Measurements from ENCODE around the gene NGF. TPM values are rescaled to one million over a fixed set of nuclear protein-coding genes. Genes with fewer than 3 reads are reported as not detected.

Gene NGF
- total and polyA plus RNA-seq, 2 of the 8 experiments (the other 6 are each of a cell fraction or from before 2014, with no cell fraction given), result 1.6 TPM; not detected in 1

DNA sequence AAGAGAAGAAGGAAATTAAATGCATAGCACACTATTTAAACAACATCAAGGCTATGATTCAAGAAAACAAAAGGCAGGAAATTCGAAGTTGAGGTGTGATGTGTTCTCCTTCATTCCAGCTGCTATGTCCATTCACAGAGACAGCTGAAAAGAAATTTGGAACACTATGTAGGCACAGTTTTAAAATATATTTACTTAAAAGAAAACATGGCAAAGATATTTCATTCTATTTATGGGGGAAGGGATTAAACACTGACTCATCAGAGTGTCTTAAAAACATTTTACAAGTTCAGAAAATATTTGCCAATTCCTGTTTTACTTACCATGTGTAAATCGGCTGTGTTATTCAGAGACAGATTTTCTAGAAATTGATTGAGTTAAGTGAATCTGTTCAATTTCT is 39.4 kb upstream of the NGF start (continued):
- TF ChIP-seq SIX5 (IDR thresholded peaks at IDR 0.05; ENCODE audit: low read depth, low read length) (no peak), POLR2AphosphoS5 (IDR thresholded peaks at IDR 0.05; ENCODE audit: low read depth, low read length) (no peak), YY1 (IDR thresholded peaks at IDR 0.05; ENCODE audit: low read depth, low read length) (no peak), RXRA (IDR thresholded peaks at IDR 0.05; ENCODE audit: insufficient read depth, low read depth, low read length) (no peak)
- TF ChIP-seq, protein P1, sequence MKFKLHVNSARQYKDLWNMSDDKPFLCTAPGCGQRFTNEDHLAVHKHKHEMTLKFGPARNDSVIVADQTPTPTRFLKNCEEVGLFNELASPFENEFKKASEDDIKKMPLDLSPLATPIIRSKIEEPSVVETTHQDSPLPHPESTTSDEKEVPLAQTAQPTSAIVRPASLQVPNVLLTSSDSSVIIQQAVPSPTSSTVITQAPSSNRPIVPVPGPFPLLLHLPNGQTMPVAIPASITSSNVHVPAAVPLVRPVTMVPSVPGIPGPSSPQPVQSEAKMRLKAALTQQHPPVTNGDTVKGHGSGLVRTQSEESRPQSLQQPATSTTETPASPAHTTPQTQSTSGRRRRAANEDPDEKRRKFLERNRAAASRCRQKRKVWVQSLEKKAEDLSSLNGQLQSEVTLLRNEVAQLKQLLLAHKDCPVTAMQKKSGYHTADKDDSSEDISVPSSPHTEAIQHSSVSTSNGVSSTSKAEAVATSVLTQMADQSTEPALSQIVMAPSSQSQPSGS (IDR thresholded peaks at IDR 0.05; ENCODE audit: low read length), result no peak
- TF ChIP-seq, protein P2, sequence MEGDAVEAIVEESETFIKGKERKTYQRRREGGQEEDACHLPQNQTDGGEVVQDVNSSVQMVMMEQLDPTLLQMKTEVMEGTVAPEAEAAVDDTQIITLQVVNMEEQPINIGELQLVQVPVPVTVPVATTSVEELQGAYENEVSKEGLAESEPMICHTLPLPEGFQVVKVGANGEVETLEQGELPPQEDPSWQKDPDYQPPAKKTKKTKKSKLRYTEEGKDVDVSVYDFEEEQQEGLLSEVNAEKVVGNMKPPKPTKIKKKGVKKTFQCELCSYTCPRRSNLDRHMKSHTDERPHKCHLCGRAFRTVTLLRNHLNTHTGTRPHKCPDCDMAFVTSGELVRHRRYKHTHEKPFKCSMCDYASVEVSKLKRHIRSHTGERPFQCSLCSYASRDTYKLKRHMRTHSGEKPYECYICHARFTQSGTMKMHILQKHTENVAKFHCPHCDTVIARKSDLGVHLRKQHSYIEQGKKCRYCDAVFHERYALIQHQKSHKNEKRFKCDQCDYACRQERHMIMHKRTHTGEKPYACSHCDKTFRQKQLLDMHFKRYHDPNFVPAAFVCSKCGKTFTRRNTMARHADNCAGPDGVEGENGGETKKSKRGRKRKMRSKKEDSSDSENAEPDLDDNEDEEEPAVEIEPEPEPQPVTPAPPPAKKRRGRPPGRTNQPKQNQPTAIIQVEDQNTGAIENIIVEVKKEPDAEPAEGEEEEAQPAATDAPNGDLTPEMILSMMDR (IDR thresholded peaks at IDR 0.05; ENCODE audit: control extremely low read depth in 1 of 3, insufficient read depth in 1 of 3, low read depth in 1 of 3, low read length in 3 of 3), result no peak

Measured in H1 (cell line).